Esophagus squamous epithelium (tissue), 4 donors: ENCODE results near the gene TSHZ2.

Experiments used
- CTCF ChIP-seq, 6 experiments: fragments of 450-650 bp in 4 of 6; fragments of 200-600 bp in 2 of 6; sonication (generic) in 2 of 6; IDR thresholded peaks; one replicate each; pipeline ENCODE4 v1.5.1; 2016 to 2019; ENCODE audit warnings: antibody characterized with exemption in 6 of 6, mild to moderate bottlenecking in 4 of 6, moderate library complexity in 4 of 6
- POLR2A ChIP-seq, 4 donors: fragments of 450-650 bp; IDR thresholded peaks; one replicate each; pipeline ENCODE4 v1.6.1; 2017; ENCODE audit warnings: antibody characterized with exemption in 4 of 4, mild to moderate bottlenecking in 4 of 4, moderate library complexity in 3 of 4

- TF ChIP-seq CTCF (IDR thresholded peaks at IDR 0.05), result no peak
- no peak for TF ChIP-seq POLR2A (IDR thresholded peaks at IDR 0.05)
Measured at GRCh38 chr20:53103124-53103523, 131.0 kb downstream of the TSHZ2 start.
